Kasumi-1 (cell line): ENCODE measurements around the gene RPL31.

Source experiments
- DNase-seq, 2 experiments: peaks; one replicate each; lab custom pipeline; 2025; lab: John Stamatoyannopoulos, UW

The RPL31 gene

DNA sequence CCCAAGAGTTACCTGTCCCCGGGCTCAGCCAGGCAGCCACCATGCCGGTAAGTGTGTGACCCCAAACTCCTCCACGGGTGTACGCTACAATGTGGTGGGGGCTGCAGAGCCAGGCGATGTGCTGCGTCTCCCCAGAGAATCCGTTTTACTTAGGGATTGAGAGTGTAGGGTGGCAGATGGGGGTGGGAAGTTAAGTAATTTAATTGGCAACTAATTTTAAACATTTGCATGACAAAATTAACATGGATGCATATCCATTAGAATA lies 26.6 kb upstream of the RPL31 start:
- DNase-seq: no peak

DNA sequence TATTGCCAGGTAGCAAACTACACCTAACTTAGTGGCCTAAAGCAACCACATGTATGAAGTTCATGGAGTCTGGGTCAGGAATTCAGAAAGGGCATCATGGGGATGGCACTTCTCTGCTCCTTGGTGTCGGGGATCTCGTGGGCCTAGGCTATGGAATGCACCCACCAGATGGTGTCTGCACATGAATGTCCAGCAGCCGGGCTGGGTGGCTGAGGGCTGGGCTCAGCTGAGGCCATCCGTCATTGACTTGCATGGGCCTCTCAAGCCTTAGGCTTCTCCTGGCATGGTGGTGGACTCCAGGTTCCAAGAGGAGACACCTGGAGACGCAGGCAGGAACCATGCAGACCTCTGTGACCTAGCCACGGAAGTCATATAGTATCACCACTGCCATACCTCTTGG lies 26.0 kb upstream of the RPL31 start:
- no peak for DNase-seq

DNA sequence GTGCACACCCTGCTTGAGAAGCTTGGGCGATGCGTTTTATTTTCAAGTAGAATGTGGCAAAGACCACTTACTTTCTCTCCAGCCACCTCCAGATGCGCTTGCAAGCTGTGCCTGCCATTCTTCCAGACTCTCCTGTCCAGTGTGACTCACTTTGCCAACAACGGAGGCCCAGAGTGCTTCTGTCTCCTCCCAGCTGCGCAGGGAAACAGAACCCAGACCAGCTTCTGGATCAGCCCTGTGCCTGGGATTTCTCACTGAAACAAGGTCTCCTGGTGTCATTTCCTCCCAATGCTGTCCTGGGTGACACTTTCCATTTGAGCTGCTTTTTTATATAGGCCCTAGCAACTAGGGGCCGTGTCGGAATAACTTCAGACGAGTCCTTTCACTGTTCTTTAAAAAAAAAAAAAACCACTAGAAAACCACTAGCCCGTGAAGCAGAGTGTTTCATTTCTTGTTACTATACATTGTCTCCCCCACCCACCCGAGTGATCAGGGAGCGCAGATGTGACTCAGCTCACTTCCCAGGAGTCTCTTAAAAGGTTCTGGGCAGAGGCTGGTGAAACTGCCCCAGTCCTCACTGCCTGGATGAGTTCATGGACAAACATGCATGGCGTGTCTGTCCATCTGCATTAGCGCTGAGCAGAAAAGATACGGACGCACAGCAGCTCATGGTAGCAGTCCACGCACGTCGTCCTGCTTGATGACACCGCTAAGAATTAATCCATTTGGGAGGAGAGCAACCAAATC lies 25.3 kb upstream of the RPL31 start:
- DNase-seq: no peak

DNA sequence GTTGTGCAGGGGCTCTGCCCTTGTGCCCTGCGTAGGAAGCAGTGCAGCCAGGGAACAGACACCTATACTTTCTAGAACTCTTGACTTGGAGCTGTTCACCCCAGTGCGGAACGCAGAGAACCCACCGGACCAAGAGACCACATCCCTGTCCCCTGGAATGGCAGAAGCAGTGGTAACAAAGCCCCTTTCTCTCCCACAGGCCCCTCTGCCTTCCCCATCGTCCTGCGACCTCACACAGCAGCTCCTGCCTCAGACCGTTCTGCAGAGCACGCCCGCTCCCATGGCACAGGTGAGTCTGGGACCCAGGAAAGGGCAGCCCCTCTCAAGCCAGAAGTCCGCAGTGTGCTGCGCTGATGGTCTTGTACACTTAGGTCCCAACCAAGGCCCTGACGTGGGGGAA lies 24.6 kb upstream of the RPL31 start:
- no peak for DNase-seq

DNA sequence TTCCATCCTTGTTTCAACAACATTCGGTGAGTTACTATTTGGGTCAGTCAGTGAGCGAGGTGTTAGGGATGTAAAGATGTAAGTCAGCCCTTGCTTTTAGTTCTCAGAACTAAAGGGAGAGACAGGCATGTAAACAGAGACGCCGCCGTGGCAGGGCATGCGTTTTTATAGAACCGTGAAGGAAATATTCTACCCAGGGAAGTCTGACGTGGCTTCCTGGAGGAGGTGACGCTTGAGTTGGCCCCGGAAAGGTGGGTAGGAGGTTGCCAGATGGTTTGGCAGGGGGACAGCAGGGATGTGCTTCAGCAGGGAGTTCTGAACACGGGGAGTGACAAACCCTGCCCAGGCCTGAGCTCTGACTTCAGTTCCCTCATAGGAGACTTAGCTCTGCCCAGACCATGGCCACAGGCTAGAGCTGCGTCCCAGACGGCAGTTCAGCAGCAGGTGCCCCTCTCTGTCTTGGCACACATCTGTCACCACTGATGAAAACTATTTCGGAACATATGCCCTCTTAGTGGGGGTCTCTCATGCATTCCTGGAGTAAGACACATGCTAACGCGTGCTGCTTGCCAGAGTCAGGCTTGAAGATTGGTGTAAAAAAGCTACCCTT lies 23.4 kb upstream of the RPL31 start:
- DNase-seq: no peak

DNA sequence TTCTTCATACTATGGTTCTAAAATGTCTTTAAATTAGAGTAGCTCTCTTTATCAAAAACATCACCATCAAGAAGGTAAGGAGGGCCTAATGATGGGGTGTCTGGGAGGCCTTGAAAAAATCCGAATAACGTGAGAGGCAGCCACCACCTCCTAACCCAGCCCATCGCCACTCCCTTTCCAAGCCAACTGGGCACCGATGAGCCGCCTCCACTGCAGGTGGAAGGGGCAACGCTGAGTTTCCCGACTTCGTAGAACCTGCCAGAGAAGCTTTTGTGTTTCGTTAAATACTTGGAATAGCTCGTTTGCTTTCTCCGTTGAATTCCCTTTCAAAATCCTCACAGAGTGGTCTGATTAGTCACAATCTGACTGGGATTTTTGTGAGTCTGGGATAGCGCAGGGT lies 22.0 kb upstream of the RPL31 start:
- no peak for DNase-seq

DNA sequence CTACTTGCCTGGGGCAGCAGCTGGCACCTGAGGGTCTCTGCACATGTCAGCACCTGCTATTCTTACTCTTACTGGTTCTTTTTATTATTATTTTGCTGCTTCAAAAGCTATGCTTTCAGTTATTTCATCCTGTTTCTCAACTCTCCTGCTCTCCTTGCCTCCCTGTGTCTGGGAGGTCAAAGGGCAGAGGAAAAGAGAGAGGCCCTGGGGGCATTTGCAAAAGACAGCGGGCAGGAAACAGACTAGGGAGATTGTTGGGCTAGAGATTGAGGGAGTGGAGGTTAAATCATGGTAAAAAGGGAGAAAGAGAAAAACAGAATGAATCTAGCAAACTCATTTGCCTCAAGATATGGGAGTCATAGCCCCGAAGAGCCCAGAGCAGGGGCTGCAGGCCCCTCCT lies 21.1 kb upstream of the RPL31 start:
- no peak for DNase-seq

DNA sequence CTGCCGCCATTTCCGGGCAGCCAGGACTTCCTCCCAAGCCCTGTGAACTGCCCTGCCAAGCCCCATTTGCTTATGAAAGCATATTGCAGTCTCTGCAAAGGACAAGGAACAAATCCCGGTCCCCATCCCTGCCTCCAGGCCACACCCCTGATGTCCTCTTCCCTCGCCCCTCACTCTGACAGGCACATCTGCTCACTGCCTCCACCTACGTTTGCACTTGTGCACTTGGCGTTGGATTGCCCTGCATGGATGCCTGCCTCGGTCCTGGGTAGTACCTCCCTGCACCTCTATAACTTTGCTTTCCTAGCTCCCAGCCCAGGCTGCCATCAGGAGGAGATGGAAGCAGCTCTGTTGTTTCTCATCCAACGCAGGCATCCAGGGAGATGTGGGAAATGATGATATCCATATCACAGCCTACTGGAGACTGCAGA lies 19.6 kb upstream of the RPL31 start:
- no peak for DNase-seq

DNA sequence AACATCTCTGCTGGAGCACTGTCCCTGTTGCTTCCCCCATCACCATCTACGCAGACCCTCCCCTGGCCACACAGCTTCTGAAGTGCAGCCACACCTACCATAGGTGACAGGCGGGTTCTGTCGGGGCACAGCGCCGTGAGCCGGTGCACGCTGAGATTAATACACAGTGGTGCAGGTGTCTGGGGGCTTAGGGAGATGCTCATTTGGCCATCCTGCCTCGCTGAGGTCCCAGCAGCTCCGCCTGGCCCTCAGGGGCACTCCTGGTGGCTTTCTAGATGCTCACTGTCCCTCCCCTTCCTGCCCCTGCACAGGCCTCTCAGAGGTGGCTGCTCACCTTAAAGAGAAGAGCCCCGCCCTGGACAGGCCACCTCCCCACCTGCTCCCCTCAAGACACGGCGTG lies 18.9 kb upstream of the RPL31 start:
- no peak for DNase-seq

DNA sequence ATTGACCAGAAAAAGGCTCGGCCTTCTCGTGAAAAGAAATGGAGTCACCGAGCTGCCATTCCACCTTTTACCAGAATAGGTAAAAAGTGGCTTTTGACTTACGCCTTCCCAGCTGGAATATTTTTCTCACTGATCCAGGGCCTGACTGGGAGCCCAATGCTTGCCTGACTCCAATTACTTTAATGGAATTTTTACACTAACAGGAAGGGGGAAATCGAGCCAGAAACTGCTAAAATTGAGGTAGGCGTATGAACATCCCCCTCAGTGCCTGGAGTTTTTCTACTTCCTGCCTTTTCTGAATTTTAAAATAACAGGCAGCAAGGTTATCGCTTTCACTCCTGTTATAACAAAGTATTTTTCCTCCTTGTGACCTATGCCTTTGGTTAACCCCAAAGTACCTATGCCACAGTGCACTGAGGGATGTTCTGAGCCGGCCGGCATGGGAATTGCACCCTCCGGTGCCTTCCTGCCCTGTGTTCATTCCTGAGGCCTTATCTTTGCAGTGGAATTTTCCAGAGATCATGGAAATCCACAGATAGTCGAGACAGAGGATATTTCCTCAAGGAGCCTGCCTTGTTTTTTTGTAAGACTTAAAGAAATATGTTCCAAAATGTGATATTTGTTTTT lies 18.3 kb upstream of the RPL31 start:
- no peak for DNase-seq

DNA sequence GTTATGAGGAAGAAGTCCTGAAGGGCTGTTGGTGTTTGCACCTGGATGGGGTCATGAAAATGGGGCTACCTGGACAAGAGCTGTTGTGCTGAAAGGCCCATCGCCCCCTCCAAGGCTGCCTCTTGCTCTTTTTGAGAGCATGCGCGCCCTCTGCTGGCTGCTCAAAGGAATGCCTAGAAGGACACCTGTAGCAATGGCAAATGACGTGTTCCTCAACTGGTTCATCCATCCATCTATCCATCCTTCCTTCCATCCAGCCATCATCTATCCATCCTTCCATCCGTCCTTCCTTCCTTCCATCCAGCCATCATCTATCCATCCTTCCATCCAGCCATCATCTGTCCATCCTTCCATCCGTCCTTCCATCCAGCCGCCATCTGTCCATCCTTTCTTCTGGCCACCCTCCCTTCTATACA lies 17.2 kb upstream of the RPL31 start:
- DNase-seq: peak; percentile 59 to 69

DNA sequence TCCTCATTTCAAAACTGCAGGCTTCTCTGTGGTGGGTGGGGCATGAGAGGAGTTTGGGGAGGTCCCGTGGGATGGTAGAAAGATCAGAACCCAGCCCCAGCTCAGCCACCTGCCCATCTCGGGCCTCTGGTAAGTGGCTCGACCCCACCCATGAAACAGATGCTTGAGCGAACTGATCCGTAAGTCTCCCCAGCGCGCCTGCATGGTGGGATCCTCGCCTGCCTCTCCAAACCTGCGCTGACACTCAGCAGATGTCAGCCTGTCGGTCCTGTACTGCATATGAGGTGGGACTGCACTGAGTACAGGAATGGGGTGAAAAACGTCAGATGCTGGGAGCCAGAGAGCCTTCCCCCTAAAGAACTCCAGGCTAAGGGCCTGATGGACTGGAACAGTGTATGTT lies 15.9 kb upstream of the RPL31 start:
- DNase-seq: no peak

DNA sequence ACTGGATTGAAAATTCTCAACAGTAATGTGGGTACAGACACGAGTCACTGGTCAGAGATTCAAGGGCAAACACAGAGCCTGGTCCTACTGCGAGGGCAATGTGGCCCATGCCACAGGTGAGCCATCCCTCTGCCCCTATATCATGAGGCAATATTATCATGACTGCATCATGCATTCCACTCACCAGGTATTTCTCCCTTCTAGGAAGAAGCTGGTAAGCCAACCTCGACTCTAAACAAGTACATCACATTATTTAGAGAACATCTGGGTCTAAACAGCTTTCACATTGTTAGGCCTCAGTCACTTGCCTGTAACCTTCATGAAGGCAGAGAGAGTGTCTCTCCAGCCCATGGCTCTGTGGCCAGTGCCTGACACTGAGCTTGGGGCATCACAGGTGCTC lies 14.6 kb upstream of the RPL31 start:
- no peak for DNase-seq

DNA sequence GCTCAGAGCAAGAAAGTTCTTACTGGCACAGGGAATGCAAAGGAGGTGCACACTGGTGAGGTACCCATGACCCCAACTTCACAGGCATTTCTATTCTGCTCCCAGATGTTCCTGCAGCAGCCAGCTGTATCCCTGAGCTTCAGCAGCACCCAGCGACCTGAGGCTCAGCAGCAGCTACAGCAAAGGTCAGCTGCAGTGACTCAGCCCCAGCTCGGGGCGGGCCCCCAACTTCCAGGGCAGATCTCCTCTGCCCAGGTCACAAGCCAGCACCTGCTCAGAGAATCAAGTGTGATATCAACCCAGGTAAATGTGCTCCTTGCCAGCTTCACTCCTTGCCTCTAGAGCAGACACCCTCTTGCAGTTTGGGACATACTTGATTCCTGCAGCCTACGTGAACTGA lies 14.1 kb upstream of the RPL31 start:
- no peak for DNase-seq

DNA sequence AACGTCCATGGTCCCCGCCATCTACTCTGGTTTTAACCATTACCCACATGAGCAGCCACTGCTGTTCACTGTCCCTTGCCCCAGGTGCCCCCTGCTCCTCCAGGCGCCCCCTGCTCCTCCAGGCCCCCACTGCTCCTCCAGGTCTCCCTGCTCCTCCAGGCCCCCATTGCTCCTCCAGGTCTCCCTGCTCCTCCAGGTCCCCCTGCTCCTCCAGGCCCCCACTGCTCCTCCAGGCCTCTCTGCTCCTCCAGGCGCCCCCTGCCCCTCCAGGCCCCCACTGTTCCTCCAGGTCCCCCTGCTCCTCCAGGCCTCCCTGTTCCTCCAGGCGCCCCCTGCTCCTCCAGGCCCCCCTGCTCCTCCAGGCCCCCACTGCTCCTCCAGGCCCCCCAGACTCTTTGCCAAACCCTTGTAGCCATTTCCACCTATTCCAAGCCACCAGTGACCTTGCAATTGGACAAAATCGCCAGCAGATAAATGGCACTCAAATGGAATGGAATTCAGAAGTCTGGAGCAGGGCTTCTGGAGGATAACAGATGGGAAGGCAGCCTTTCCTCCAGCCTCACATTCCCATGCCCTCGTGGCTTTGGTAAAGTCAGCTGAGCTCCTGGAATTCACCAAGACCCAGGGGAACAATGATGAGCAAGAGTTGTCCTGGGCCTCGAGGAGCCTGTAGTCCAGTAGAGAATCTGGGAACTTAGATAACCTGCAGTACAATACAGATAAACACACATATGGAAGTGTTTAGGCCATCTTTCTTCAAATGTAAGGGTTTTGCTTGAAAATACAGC lies 13.3 kb upstream of the RPL31 start:
- no peak for DNase-seq

DNA sequence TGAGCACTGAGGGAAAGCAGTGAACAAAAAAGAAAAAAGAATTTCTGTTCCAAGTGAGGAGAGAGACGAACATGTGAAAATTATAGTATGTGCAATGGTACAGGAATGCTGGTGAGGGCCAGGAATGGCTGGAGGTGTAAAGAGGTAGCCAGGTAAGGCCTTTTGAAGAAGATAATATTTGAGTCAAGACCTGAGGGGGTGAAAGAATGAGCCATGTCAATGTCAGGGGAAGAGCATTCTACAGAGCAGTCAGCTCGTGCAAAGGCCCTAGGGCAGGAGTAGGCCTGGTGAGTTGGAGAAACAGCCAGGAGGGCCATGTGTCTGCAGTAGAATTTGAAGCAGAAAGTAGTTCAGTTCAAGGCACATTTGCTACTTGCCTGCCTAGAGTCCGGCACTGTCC lies 12.4 kb upstream of the RPL31 start:
- DNase-seq: no peak

DNA sequence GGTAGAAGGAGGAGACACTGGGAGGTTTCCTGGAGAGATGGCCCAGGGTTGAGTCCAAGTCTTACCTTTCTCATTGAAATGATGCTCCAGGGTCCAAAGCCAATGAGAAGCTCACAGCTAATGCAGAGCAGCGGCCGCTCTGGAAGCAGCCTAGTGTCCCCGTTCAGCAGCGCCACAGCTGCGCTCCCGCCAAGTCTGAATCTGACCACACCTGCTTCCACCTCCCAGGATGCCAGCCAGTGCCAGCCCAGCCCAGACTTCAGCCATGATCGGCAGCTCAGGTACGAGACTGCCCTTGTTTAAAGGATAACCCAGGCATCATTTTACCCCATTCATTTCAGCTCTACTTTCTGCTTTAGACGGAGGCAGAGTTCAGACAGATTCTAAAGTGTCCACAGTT lies 11.9 kb upstream of the RPL31 start:
- DNase-seq: no peak

DNA sequence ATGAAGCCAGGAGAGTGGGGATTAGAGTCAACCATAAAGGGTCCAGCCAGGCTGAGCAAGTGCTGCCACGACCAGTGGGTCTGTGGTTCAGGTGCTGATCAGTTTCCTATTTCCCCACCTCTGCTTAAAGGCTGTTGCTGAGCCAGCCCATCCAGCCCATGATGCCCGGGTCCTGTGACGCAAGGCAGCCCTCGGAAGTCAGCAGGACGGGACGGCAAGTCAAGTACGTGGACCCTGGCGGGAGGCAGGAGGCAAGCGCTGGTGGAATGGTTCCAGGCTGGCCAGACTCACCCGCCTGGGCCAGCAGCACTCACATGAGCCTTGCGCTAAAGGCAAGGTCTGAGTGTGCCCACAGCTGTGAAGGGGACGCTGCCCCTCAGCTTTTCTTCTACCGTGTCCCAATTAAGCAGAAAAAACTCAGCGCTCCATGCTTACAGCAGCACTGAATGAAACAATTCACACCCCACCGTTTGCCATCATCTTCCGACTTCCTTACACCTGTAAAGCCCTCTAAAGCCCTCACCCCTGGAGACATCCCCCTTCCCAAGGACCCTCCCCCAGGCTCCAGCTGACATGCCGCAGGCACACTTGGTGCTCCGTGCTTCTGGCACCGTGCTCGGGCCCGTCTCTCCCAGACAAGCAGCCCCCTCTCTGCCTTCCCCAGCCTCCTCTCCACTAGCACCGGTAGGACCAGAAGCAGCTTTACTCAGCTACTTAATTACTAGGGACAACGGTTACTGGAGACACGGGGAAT lies 11.3 kb upstream of the RPL31 start:
- DNase-seq: no peak

DNA sequence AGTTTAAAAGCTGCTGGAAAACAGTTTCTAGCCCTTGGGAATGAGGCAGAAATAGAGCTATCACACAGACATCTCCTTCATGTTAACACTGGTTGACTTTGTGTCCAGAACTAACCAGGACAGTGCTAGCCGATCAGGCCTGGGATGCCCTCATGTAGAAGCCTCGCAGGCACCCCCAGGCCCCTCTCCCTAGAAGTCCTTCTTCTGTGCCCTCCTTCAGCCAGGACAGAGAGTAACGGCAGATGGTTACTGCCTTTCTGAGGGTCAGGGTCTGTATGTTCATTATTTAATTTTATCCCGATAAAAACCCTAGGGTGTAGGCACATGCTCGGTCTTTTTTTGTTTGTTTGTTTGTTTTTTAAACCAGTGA lies 10.7 kb upstream of the RPL31 start:
- DNase-seq: no peak

DNA sequence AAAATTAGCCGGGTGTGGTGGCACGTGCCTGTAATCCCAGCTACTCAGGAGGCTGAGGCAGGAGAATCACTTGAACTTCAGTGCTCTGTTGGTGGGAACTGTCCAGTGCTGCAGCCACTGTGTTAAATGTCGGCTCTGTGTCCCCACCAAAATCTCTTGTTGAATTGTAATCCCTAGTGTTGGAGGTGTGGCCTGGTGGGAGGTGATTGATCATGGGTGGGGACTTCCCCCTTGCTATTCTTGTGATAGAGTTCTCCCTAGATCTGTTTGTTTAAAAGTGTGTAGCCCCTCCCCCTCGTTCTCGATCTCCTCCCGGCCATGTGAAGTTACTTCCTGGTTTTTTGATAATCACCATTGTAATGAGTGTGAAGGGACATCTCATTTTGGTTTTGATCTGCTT lies 9.8 kb upstream of the RPL31 start:
- peak in 1 of 2 experiments; percentile 36 for DNase-seq

DNA sequence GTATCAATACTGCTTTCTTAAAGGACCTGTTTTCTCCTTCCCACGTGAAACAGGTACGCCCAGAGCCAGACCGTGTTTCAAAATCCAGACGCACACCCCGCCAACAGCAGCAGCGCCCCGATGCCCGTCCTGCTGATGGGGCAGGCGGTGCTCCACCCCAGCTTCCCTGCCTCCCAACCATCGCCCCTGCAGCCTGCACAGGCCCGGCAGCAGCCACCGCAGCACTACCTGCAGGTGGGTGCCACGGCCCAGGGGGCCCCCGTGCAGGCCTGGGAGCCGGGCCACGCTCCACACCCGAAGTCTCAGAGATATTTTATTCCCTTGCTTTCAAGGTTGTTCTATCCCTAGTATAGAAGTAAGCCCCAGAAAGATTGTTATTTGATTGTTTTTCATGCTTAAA lies 8.8 kb upstream of the RPL31 start:
- no peak for DNase-seq

DNA sequence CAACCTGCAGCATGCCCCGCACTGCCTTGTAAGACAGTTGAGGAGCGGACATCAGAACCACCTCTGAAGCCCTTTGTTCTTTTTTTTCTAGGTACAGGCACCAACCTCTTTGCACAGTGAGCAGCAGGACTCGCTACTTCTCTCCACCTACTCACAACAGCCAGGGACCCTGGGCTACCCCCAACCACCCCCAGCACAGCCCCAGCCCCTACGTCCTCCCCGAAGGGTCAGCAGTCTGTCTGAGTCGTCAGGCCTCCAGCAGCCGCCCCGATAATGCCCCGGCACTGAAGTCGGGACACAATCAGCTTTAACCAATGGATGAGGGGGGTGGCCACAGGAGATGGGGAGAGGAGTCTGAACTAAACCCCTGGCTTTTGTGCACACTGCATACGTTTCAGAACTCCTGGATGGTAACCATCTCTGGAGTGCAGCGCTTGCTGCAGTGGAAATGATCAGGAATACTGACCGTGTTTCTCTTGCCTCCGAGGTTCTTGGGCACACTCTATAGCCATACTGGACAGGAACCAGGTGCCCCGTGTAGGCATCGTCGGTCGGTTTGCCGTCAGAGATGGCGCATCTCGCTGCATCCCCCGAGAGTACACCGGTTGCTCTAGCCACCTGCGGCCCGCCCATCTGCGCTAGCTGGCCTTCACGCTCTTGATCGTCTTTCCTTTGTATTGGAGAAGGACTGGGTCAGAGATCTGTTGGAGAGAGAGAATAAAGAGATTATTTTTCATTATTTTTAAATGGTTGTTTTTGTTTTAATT lies 6.6 kb upstream of the RPL31 start:
- DNase-seq: no peak
